GM12878 (cell line): ENCODE results near the gene LRRC30.

Source experiments
- ATF7 ChIP-seq: fragments of 450-650 bp; IDR thresholded peaks from 2 replicates; pipeline ENCODE4 v1.6.1; 2016; ENCODE audit warnings: low read depth, mild to moderate bottlenecking
- EP300 ChIP-seq, 2 experiments: fragments of 150-350 bp in 1 of 2; IDR thresholded peaks; 2 replicates each; pipeline ENCODE4 v1.6.1; 2011 to 2012; ENCODE audit warnings: low read depth in 2 of 2, low read length in 2 of 2, borderline replicate concordance in 1 of 2, improper control_type of control experiment in 1 of 2, inconsistent platforms in 1 of 2; ENCODE audit not compliant: control insufficient read depth in 1 of 2
- GATAD2B ChIP-seq: fragments of 450-650 bp; conservative IDR thresholded peaks from 2 replicates; pipeline ENCODE4 v1.6.1; 2017; ENCODE audit warnings: low read depth, mild to moderate bottlenecking, moderate library complexity
- POLR2A ChIP-seq: IDR thresholded peaks from 2 replicates; pipeline ENCODE4 v1.6.1; 2011; ENCODE audit warnings: low read depth, mild to moderate bottlenecking, low read length
- YY1 ChIP-seq: IDR thresholded peaks from 2 replicates; pipeline ENCODE4 v1.6.1; 2011; ENCODE audit warnings: low read depth, mild to moderate bottlenecking, low read length
- ZNF24 ChIP-seq: fragments of 450-650 bp; IDR thresholded peaks from 2 replicates; pipeline ENCODE4 v1.6.1; 2017; ENCODE audit warnings: antibody characterized with exemption, mild to moderate bottlenecking
- TF ChIP-seq, protein P1 (sequence below), 3 experiments: IDR thresholded peaks in 2 of 3; conservative IDR thresholded peaks in 1 of 3; 2 replicates each; pipeline ENCODE4 v1.5.1; 2011; ENCODE audit warnings: low read depth in 3 of 3, low read length in 3 of 3, mild to moderate bottlenecking in 3 of 3, control low read depth in 2 of 3, moderate library complexity in 2 of 3, inconsistent platforms in 1 of 3, mixed read lengths in 1 of 3; ENCODE audit not compliant: control insufficient read depth in 2 of 3, insufficient read depth in 1 of 3; ENCODE audit errors: extremely low read depth in 1 of 3
- TF ChIP-seq, protein P2 (sequence below): IDR thresholded peaks from 2 replicates; pipeline ENCODE4 v1.6.1; 2012; ENCODE audit warnings: mild to moderate bottlenecking, low read depth, low read length
- TF ChIP-seq, protein P3 (sequence below): IDR thresholded peaks from 2 replicates; pipeline ENCODE4 v1.6.1; 2011; ENCODE audit warnings: low read depth, low read length, improper control_type of control experiment, borderline replicate concordance

DNA sequence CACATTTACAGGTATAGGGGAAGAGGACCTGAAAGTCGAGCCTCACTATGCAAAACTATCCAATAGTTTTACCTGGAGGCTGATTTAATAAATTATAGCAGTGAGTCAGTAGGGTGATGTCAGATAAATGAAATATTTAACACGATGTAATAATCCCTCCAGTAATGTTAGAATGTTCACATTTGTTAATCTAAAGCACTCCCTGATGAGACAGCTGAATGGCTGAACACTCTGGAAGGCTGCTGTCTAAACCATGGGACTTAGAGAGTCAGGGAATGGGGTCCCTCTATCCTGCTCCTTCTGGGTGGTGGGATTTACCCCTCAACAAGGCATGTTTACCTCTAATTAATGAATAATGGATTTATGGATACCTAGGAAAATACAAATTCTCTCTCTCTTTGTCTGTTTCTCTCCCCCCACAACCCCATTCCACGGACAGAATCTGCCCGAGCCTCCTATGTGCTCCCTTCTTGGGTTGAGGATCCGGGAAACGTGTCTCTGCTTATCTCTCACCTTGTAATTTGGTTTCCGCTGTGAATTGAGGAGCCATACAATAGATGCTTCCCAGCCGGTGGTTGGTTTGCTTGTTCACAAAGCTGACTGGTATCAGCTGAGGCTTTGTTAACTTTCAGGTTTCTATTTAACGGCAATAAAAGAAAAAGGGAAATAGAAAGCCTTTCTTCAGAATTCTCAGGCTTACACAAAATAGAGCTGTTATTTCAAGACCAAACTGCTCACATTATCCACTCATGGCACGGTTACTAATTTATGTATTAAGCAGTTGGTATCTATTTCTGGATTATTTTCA, 25.9 kb downstream of the LRRC30 start:
- TF ChIP-seq POLR2A (no peak), EP300 (IDR thresholded peaks at IDR 0.05; ENCODE audit: borderline replicate concordance in 1 of 2, control insufficient read depth in 1 of 2, low read depth in 2 of 2, low read length in 2 of 2) (no peak), YY1 (no peak), GATAD2B (no peak), ATF7 (no peak), ZNF24 (no peak)
- TF ChIP-seq, protein P1, sequence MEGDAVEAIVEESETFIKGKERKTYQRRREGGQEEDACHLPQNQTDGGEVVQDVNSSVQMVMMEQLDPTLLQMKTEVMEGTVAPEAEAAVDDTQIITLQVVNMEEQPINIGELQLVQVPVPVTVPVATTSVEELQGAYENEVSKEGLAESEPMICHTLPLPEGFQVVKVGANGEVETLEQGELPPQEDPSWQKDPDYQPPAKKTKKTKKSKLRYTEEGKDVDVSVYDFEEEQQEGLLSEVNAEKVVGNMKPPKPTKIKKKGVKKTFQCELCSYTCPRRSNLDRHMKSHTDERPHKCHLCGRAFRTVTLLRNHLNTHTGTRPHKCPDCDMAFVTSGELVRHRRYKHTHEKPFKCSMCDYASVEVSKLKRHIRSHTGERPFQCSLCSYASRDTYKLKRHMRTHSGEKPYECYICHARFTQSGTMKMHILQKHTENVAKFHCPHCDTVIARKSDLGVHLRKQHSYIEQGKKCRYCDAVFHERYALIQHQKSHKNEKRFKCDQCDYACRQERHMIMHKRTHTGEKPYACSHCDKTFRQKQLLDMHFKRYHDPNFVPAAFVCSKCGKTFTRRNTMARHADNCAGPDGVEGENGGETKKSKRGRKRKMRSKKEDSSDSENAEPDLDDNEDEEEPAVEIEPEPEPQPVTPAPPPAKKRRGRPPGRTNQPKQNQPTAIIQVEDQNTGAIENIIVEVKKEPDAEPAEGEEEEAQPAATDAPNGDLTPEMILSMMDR (IDR thresholded peaks at IDR 0.05 in 2 of 3, conservative IDR thresholded peaks at IDR 0.05 in 1 of 3; ENCODE audit: control insufficient read depth in 2 of 3, extremely low read depth in 1 of 3, insufficient read depth in 1 of 3, low read depth in 3 of 3, low read length in 3 of 3), result no peak
- TF ChIP-seq, protein P2, sequence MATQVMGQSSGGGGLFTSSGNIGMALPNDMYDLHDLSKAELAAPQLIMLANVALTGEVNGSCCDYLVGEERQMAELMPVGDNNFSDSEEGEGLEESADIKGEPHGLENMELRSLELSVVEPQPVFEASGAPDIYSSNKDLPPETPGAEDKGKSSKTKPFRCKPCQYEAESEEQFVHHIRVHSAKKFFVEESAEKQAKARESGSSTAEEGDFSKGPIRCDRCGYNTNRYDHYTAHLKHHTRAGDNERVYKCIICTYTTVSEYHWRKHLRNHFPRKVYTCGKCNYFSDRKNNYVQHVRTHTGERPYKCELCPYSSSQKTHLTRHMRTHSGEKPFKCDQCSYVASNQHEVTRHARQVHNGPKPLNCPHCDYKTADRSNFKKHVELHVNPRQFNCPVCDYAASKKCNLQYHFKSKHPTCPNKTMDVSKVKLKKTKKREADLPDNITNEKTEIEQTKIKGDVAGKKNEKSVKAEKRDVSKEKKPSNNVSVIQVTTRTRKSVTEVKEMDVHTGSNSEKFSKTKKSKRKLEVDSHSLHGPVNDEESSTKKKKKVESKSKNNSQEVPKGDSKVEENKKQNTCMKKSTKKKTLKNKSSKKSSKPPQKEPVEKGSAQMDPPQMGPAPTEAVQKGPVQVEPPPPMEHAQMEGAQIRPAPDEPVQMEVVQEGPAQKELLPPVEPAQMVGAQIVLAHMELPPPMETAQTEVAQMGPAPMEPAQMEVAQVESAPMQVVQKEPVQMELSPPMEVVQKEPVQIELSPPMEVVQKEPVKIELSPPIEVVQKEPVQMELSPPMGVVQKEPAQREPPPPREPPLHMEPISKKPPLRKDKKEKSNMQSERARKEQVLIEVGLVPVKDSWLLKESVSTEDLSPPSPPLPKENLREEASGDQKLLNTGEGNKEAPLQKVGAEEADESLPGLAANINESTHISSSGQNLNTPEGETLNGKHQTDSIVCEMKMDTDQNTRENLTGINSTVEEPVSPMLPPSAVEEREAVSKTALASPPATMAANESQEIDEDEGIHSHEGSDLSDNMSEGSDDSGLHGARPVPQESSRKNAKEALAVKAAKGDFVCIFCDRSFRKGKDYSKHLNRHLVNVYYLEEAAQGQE, result no peak
- TF ChIP-seq, protein P3, sequence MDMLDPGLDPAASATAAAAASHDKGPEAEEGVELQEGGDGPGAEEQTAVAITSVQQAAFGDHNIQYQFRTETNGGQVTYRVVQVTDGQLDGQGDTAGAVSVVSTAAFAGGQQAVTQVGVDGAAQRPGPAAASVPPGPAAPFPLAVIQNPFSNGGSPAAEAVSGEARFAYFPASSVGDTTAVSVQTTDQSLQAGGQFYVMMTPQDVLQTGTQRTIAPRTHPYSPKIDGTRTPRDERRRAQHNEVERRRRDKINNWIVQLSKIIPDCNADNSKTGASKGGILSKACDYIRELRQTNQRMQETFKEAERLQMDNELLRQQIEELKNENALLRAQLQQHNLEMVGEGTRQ, result no peak
